Immature natural killer cell (primary cell): ENCODE data around the gene MXI1. TPM values are rescaled to one million over a fixed set of nuclear protein-coding genes. Genes with fewer than 3 reads are reported as not detected.
"Not testable (repeated sequence)": the region's sequence is repeated elsewhere in the genome, so short reads cannot be mapped to it uniquely, and the experiment has no call there.

Experiments
- DNase-seq, 3 donors: peaks; one replicate each; pipeline ENCODE4 v3.0.0; 2022; ENCODE audit warnings: mixed read lengths in 1 of 3
- H3K27ac Mint-ChIP-seq, 6 donors: one replicate each; pipeline ENCODE4 v1.8.0; 2020; ENCODE audit warnings: mixed read lengths in 6 of 6, mild to moderate bottlenecking in 5 of 6, inconsistent platforms in 4 of 6, moderate library complexity in 3 of 6
- H3K27me3 Mint-ChIP-seq, 3 donors: one replicate each; pipeline ENCODE4 v1.8.0; 2020 to 2021; ENCODE audit warnings: low read depth in 3 of 3, mild to moderate bottlenecking in 3 of 3, mixed read lengths in 3 of 3, moderate library complexity in 3 of 3, inconsistent platforms in 1 of 3
- H3K36me3 Mint-ChIP-seq, 3 donors: one replicate each; pipeline ENCODE4 v1.8.0; 2020; ENCODE audit warnings: mixed read lengths in 3 of 3, inconsistent platforms in 2 of 3, mild to moderate bottlenecking in 2 of 3
- H3K4me1 Mint-ChIP-seq, 2 donors: one replicate each; pipeline ENCODE4 v1.8.0; 2020; ENCODE audit warnings: inconsistent platforms in 2 of 2, mild to moderate bottlenecking in 2 of 2, mixed read lengths in 2 of 2, moderate library complexity in 1 of 2
- H3K4me3 Mint-ChIP-seq, 5 donors: one replicate each; pipeline ENCODE4 v1.8.0; 2020; ENCODE audit warnings: mild to moderate bottlenecking in 5 of 5, mixed read lengths in 5 of 5, inconsistent platforms in 3 of 5, moderate library complexity in 3 of 5
- H3K9me3 Mint-ChIP-seq, 6 donors: one replicate each; pipeline ENCODE4 v1.8.0; 2020; ENCODE audit warnings: mild to moderate bottlenecking in 6 of 6, mixed read lengths in 6 of 6, inconsistent platforms in 4 of 6, moderate library complexity in 3 of 6
- polyA plus RNA-seq, 3 donors: library from polyadenylated mRNA; unstranded; fragments of 300-500 nt; fragmentation: Illumina TruSeq; gene quantifications; one replicate each; pipeline ENCODE4 v1.2.3, GENCODE V29; 2021

Gene MXI1
- polyA plus RNA-seq, 3 donors from 2014 or later = 7.1 to 11.4 (median 9.7) TPM

DNA sequence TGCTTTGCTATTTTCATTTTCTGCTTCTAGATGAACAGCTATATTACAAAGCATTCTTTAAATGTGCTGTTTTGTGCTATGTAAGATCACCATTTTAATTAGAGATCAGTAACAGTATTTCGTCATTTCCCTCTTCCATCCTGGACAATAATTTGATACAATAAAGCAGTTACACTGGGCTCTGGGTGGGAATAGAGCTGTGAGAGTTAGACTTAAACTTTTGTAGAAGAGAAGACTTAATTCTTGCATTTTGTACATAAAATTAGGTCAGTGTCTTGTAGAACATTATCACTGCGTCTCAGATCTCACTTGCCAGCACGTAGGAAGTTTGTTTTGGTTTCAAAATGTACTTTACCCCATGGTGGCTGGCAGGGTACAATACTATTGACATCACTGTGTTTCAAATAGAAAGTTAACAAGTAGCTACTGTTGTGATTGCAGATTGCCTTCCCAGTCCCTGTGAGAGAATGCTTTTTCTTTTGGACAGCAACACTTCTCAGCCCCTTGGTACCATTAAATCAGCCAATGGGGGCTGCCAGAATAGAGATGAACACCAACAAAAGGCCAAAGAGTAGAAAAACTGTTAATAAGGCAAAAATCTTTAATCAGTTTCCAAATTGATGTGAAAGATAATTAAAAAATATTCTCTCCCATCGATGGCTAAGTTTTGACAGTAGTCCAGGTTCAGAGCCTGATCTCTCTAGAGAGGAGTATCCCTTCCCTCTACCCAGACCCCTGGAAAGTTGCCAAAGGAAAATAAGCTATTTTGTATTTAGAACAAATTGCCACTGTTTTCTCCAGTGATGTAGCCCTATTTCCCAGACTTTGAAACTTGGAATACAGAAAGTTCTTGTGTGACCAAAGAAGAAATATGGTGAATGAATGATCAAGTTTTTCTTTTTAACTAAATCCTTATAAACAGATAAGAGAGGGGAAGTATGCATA, 62.2 kb downstream of the MXI1 start:
- Mint-ChIP-seq H3K4me1 (peaks cover 16 to 21% of the 10 kb centered on the region in 2 donors), H3K4me3 (peak overlapping the region; percentile 23 to 89 (median 70))
- DNase-seq = peak in 1 of 3 donors; percentile 28

DNA sequence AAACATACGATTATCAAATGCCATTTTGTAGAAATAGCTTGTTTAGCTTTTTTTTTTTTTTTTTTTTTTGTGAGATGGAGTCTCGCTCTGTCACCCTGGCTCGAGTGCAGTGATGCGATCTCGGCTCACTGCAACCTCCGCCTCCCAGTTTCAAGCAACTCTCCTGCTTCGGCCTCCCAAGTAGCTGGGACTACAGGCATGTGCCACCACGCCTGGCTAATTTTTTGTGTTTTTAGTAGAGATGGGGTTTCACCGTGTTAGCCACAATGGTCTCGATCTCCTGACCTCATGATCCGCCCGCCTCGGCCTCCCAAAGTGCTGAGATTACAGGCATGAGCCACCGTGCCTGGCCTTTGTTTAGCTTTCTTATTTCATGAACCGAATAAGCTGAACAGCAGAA, 65.6 kb downstream of the MXI1 start:
- Mint-ChIP-seq H3K4me1 (peaks cover 19 to 21% of the 10 kb centered on the region in 2 donors), H3K27me3 (peaks cover 4 to 12% (median 10%) of the 10 kb centered on the region in 3 donors), H3K4me3 (peak overlapping the region in 1 of 5 donors; percentile 10), H3K27ac (peak overlapping the region in 1 of 6 donors; percentile 37)
- H3K36me3 Mint-ChIP-seq, H3K9me3 Mint-ChIP-seq, DNase-seq: not testable (repeated sequence)

More for the DNA sequence above, 62.2 kb downstream of the MXI1 start:
- Mint-ChIP-seq H3K27ac (peak overlapping the region in 4 of 6 donors; percentile 7 to 87 (median 86)), H3K27me3 (peaks cover 4 to 12% (median 5%) of the 10 kb centered on the region in 3 donors), H3K36me3 (peaks cover 0 to 3% (median 0%) of the 10 kb centered on the region in 3 donors), H3K9me3 (no peaks in the 10 kb centered on the region)

DNA sequence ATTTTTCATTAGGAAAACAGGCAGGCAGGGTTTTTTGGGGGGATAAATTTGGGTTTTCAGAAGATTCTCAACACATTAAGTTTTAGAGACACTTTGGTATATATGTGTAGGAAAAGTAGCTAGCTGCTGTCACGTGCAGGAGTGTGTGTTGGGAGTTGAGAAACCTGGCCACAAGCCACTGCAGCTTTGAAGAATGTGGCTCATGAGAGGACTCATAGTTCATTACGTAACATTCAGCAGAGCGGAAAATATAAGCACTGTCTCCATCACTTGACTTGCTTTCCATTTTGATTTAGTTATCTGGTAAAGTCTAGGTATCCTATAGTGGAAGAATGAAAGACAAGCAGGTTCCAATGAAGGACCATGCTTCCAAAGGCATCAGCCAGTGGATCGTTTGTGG, 66.1 kb downstream of the MXI1 start:
- Mint-ChIP-seq H3K36me3 (no peaks in the 10 kb centered on the region), H3K27ac (no peak overlapping the region)

DNA sequence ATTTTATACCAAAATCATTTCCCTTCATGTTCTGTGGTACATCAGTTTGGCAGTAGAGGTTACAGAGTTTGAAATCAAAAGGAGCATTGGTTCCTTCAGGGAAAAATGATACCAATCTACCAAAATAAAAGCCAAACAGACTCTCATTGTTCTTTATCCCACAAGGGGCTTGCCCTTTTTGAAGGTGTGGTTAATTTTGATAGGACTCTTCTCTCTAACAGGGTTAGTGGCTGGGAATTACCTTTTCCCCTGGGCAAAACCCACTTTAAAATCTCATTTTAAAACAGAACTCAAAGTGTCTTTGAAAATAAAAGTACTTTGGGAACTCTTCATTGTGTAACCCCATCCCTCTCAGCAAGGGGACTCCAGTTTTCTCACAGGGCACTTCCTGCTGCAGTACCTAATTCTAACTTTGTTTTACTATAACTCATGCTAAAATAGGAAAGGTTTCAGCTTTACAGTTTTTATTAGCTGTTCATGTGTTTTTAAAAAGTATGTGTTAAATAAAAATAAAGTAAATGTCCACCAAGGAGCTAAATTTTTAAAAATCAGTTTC, 66.7 kb downstream of the MXI1 start:
- H3K27me3 Mint-ChIP-seq = peaks cover 4 to 14% (median 12%) of the 10 kb centered on the region in 3 donors
- H3K4me3 Mint-ChIP-seq = peak overlapping the region in 1 of 5 donors; percentile 10
- H3K27ac Mint-ChIP-seq = no peak overlapping the region
- no peak for DNase-seq
- no peaks in the 10 kb centered on the region for H3K9me3 Mint-ChIP-seq
- H3K4me1 Mint-ChIP-seq = peaks cover 21 to 24% of the 10 kb centered on the region in 2 donors
- no peaks in the 10 kb centered on the region for H3K36me3 Mint-ChIP-seq

More for the DNA sequence above, 66.1 kb downstream of the MXI1 start:
- Mint-ChIP-seq H3K4me1 (peaks cover 18 to 21% of the 10 kb centered on the region in 2 donors), H3K27me3 (peaks cover 4 to 12% (median 11%) of the 10 kb centered on the region in 3 donors), H3K4me3 (peak overlapping the region in 2 of 5 donors; percentile 10 to 14), H3K9me3 (no peaks in the 10 kb centered on the region)
- peak in 2 of 3 donors; percentile 12 to 14 for DNase-seq

DNA sequence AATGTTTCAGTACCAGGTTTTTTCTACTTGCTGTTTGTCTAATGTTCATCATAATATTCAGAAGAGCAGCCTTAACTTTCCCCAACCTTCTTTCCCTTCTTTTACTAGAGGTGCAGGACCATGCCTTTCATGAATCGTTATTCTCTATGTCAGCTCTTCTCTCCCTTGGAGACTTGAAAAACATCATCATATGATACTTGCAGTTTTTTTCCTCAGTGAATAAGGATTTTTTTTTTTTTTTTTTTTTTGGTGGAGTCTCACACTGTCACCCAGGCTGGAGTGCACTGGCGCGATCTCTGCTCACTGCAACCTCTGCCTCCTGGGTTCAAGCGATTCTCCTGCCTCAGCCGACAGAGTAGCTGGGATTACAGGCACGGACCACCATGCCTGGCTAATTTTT, 67.2 kb downstream of the MXI1 start:
- no peak for DNase-seq
- no peak overlapping the region for H3K4me3 Mint-ChIP-seq
- peaks cover 18 to 23% of the 10 kb centered on the region in 2 donors for H3K4me1 Mint-ChIP-seq
- H3K9me3 Mint-ChIP-seq = no peaks in the 10 kb centered on the region
- H3K27ac Mint-ChIP-seq = no peak overlapping the region
- no peaks in the 10 kb centered on the region for H3K36me3 Mint-ChIP-seq
- peaks cover 4 to 11% (median 10%) of the 10 kb centered on the region in 3 donors for H3K27me3 Mint-ChIP-seq

DNA sequence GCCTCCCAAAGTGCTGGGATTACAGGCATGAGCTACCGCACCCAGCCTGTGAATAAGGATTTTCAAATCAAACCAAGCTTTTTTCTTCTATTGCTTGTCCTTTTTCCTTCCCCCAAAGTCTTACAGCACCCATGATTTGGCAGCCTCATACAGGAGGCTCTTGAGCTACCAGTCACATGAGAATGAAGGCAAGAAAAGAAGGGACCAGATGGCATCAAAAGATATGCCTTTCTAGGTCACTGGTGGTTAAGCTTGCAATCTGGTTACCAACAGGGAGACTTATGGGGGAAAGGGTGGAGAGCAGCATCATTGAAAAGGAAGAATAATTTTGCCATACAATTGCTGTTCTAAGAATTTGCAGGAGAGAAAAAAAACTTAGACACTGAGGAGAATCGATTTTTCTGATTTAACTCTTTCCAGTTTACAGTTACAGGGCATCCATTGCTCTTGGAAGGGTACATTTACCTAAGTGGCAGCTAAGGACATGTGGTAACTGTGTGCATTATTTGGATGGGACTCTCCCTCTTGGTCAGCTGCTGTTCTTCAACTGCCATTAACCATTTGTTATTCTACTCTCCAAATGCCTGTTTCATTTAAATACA, 67.8 kb downstream of the MXI1 start:
- no peaks in the 10 kb centered on the region for H3K9me3 Mint-ChIP-seq
- peaks cover 17 to 20% of the 10 kb centered on the region in 2 donors for H3K4me1 Mint-ChIP-seq
- H3K27ac Mint-ChIP-seq = no peak overlapping the region
- H3K36me3 Mint-ChIP-seq = no peaks in the 10 kb centered on the region
- peak overlapping the region in 1 of 5 donors; percentile 18 for H3K4me3 Mint-ChIP-seq
- DNase-seq = no peak
- peaks cover 4 to 11% (median 10%) of the 10 kb centered on the region in 3 donors for H3K27me3 Mint-ChIP-seq

DNA sequence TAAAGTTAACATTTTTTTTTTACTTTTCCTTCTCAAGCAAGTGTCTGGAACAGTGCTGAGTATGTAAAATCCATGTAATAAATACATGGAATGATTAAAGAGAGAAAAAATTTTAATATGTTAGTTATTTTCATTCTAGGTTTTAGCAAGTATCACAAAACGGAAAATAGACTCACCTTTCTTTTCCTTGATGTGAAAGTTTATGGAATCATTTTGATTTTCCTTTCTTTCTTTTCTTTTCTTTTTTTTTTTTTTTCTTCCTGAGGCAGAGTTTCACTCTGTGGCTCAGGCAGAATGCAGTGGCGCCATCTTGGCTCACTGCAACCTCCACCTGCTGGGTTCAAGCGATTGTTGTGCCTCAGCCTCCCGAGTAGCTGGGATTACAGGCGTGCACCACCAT, 69.2 kb downstream of the MXI1 start:
- Mint-ChIP-seq H3K9me3 (no peaks in the 10 kb centered on the region), H3K36me3 (peaks cover 0 to 3% (median 2%) of the 10 kb centered on the region in 3 donors), H3K27me3 (peaks cover 0 to 11% (median 6%) of the 10 kb centered on the region in 3 donors), H3K4me3 (no peak overlapping the region), H3K27ac (no peak overlapping the region), H3K4me1 (peaks cover 17 to 20% of the 10 kb centered on the region in 2 donors)
- no peak for DNase-seq

DNA sequence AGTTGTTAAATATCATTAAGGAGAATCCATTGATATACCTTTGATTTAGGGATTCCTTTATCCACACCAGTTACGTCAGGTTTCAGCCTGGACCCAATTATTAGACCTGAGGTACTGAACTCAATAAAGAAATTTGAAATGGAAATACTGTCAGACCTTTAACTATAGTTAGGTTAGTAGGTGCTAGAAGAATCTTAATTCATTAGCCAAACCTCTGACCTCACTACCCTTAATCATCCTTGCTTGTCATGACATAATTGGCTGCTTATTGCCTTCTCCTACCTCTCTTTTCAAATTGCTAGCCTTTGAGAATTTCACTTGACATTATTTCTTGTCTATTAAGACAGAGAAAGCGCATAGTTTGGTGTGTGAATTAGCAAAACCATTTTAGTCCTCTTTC, 70.2 kb downstream of the MXI1 start:
- no peak for DNase-seq
- H3K4me3 Mint-ChIP-seq = no peak overlapping the region
- H3K27ac Mint-ChIP-seq = no peak overlapping the region
- peaks cover 17 to 20% of the 10 kb centered on the region in 2 donors for H3K4me1 Mint-ChIP-seq
- H3K27me3 Mint-ChIP-seq = peaks cover 0 to 11% (median 6%) of the 10 kb centered on the region in 3 donors
- no peaks in the 10 kb centered on the region for H3K9me3 Mint-ChIP-seq
- H3K36me3 Mint-ChIP-seq = peaks cover 0 to 3% (median 2%) of the 10 kb centered on the region in 3 donors

DNA sequence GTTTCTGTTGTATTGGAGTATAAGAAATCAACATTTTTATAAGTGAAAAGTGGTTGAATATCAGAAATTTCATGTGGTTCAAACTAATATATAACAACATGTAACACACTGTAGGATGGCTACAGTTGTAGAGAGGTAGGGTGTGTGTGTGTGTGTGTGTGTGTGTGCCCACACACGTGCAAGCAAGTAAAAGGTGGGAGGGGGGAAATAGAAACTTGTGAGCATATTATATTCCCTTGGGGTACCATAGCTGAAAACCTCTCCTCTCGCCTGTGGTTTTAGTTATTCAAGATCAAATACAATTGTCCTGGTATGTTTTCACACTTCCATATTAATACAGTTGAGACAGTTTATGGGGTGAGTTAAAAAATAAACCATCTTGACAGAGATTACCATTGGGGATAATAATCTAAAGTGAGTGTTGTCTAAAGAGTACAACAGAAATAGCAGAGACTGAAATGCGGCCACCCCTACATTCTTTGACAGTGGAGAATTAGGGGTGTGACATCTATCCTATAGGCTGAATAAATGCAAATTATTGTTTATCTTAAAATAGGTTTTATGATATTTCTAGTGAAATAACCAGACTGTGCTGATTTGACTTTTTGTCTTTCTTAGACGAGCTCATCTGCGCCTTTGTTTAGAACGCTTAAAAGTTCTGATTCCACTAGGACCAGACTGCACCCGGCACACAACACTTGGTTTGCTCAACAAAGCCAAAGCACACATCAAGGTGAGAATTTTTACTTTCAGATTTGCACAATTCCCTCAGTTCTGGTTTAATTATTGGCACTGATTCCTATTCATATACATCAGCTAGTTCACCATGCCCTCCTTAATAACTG, 71.4 kb downstream of the MXI1 start:
- H3K27me3 Mint-ChIP-seq = peaks cover 0 to 11% (median 6%) of the 10 kb centered on the region in 3 donors
- no peak overlapping the region for H3K27ac Mint-ChIP-seq
- H3K4me1 Mint-ChIP-seq = peaks cover 11% of the 10 kb centered on the region in 2 donors
- DNase-seq = no peak
- no peak overlapping the region for H3K4me3 Mint-ChIP-seq
- H3K36me3 Mint-ChIP-seq = peaks cover 0 to 3% (median 2%) of the 10 kb centered on the region in 3 donors
- no peaks in the 10 kb centered on the region for H3K9me3 Mint-ChIP-seq

DNA sequence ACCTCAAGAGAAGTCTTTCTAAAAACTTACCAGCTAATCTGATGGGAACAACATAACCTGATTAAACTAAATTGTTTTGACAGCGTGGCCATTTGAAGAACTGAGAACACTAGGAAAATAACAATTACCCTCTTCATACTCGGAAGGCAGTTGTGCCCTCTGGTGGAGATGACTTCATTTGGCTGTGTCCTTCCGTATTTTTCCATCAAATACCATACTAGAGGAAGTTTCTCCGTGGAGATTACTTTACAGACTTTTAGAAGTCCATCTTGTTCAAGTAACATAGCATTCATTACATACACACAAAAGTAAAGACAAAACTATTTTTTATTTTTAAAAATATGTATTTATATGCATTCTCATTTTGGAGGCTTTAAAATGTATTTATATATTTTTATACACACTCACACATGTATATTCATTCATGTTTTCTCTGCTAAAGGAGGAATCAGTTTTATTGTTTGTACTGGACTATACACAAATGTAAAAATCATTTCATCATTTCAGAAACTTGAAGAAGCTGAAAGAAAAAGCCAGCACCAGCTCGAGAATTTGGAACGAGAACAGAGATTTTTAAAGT, 72.1 kb downstream of the MXI1 start:
- peaks cover 0 to 5% (median 3%) of the 10 kb centered on the region in 3 donors for H3K36me3 Mint-ChIP-seq
- H3K4me3 Mint-ChIP-seq = no peak overlapping the region
- H3K27me3 Mint-ChIP-seq = peaks cover 0 to 11% (median 6%) of the 10 kb centered on the region in 3 donors
- peak; percentile 42 to 58 (median 46) for DNase-seq
- peaks cover 10% of the 10 kb centered on the region in 2 donors for H3K4me1 Mint-ChIP-seq
- no peak overlapping the region for H3K27ac Mint-ChIP-seq
- no peaks in the 10 kb centered on the region for H3K9me3 Mint-ChIP-seq

DNA sequence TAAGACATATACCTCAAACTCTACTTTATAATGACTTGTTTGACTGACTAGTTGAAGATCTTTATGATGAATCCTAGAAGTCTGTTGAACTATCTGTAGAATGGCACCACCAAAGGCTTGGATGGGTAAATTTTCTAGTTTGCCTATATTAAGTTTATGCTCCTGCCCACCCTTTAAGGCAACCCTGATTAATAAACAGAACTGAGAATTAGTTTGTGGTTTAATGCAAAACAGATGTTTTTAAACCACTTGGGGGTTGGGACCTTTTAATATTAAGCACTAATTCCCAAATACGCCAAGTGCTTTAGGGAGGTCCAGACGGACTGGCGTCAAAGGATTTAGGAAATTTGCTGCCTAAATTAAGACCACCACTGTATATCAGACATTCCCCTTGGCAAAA, 76.9 kb downstream of the MXI1 start:
- Mint-ChIP-seq H3K27ac (no peak overlapping the region), H3K4me3 (no peak overlapping the region), H3K27me3 (peaks cover 0 to under 1% (median 0%) of the 10 kb centered on the region in 3 donors), H3K4me1 (peaks cover 1 to 3% of the 10 kb centered on the region in 2 donors), H3K36me3 (peaks cover 0 to 16% (median 14%) of the 10 kb centered on the region in 3 donors), H3K9me3 (no peaks in the 10 kb centered on the region)
- DNase-seq = no peak

DNA sequence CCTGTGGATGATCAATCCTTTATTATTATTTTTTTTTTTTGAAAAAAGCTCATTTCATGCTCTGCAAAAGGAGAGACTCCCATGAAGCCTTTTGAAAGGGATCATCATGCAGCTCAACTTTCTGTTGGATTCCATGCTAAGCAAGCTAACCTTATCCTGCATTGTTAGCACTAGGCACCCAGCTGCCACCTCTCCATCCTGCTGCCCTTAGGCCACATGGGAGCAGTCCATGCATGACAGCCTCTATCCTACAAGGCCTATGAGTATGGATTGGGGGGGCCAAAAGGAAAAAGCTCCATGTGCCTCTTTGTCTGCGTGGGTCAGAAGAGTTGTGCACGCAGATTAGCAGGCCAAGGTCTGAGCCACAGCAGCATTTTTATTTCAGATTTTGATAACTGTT, 78.1 kb downstream of the MXI1 start:
- Mint-ChIP-seq H3K4me3 (no peak overlapping the region), H3K4me1 (no peaks in the 10 kb centered on the region), H3K9me3 (no peaks in the 10 kb centered on the region), H3K27ac (no peak overlapping the region), H3K36me3 (peaks cover 0 to 16% (median 14%) of the 10 kb centered on the region in 3 donors), H3K27me3 (no peaks in the 10 kb centered on the region)
- no peak for DNase-seq

DNA sequence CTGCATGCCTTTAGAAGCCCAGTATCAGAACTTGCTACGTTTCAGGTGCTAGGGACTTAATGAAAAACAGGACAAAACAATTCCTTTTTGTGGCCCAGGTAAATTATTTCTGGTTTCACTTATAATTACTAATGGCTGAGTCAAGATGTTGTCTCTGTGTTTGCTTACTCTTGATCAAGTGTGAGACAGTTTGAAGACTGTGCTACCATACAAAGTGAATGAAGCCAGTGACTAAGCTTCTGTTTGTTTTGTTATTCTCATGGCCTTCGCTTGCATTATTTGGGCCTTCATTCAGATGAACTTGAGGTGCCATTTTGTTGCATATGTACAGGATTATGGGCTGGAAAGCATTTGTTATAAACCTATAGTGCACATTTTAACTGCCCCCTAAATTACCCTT, 79.4 kb downstream of the MXI1 start:
- Mint-ChIP-seq H3K36me3 (peaks cover 0 to 13% (median 11%) of the 10 kb centered on the region in 3 donors), H3K27ac (no peak overlapping the region), H3K9me3 (no peaks in the 10 kb centered on the region), H3K4me1 (no peaks in the 10 kb centered on the region), H3K27me3 (no peaks in the 10 kb centered on the region), H3K4me3 (no peak overlapping the region)
- DNase-seq = no peak
